ENCODE data around the gene NCAPG2. TPM values are rescaled to one million over a fixed set of nuclear protein-coding genes. Genes with fewer than 3 reads are reported as not detected.

Gene NCAPG2, protein sequence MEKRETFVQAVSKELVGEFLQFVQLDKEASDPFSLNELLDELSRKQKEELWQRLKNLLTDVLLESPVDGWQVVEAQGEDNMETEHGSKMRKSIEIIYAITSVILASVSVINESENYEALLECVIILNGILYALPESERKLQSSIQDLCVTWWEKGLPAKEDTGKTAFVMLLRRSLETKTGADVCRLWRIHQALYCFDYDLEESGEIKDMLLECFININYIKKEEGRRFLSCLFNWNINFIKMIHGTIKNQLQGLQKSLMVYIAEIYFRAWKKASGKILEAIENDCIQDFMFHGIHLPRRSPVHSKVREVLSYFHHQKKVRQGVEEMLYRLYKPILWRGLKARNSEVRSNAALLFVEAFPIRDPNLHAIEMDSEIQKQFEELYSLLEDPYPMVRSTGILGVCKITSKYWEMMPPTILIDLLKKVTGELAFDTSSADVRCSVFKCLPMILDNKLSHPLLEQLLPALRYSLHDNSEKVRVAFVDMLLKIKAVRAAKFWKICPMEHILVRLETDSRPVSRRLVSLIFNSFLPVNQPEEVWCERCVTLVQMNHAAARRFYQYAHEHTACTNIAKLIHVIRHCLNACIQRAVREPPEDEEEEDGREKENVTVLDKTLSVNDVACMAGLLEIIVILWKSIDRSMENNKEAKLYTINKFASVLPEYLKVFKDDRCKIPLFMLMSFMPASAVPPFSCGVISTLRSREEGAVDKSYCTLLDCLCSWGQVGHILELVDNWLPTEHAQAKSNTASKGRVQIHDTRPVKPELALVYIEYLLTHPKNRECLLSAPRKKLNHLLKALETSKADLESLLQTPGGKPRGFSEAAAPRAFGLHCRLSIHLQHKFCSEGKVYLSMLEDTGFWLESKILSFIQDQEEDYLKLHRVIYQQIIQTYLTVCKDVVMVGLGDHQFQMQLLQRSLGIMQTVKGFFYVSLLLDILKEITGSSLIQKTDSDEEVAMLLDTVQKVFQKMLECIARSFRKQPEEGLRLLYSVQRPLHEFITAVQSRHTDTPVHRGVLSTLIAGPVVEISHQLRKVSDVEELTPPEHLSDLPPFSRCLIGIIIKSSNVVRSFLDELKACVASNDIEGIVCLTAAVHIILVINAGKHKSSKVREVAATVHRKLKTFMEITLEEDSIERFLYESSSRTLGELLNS
- total RNA-seq = 10.4 and 35.9 TPM in 2 replicates

DNA sequence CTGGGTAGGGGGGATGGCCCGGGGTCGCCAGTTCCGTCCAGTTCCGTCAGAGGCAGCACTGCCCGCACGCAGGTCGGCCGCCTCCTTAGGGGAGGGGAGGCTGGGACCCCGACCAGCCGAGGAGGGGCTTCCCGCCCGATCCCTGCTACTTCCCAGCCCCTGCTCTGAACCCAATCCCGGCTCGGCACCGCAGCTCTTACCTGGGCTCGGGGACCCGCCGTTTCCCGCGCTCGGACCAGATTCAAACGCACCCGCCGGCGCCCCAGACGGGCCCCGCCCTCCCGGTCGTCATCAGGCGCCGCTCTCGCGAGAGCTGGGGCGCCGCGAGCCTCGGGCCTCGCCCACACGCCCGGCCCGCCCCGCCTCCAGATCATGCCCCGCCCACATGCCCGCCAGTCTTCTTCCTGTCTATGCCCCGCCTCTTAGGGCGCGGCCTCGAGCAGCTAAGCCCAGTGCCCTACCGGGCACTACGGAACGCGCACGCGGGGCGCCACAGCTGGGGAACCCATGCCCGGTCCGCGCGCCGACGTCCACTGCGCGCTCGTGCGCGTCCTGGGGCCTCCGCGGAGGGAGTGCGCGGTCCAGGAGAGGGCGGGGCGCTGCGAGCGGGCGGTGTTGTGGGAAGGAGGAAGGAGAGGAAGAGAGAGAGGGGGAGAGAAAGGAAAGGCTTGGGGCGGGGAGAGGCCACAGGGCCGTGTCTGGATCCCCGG is at the start of gene NCAPG2:
NCAPG2 (minus strand) TSS at position 281 of the 710 bp plus-strand sequence. CDS start 2,905 bp downstream, outside the sequence.

DNA sequence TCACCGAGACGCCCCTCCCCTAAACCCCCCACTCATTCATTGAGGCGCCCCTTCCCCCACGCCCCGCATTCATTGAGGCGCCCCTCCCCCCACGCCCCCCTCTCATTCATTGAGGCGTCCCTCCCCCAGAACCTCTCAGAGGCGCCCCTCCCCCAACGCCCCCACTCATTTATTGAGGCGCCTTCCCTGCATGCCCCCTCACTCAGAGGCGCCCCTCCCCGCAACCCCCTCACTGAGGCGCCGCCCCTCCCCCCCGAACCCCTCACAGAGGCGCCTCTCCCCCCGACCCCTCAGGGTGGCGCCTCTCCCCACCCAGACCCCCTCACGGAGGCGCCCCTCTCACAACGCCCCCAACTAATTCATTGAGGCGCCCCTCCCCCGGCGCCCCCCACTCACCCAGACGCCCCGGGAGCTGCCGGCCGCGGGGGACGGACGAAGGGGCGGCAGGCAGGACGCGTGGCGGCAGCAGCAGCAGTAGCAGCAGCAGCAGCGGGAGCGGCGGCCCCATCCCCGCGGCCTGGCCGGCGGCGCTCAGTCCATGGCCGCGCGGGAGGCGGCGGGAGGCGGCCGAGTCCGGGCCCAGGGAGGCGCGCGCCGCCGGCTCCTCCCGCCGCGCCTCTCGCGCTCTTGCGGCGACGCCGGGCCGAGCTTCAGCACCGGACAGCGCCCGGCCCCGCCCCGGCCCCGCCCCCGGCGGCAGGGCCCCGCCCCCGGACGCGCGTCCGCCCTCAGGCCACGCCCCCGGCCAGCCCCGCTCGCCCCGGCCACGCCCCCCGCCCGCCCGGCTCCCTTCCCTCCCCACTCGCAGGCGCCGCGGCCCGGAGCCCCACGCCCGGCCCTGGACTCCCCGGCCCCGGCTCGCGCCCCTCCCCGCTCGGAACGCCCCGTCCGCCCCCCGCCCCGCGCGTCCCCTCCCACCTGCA is 117.2 kb downstream of the NCAPG2 start, which contains the start of gene PTPRN2:
PTPRN2 (minus strand) TSS at position 662 of the 923 bp plus-strand sequence.

Other genes starting within 250 kb of the NCAPG2 start
- gene PTPRN2, start 117.0 kb downstream of the NCAPG2 start, total RNA-seq = 0.77 and 1.7 TPM in 2 replicates
- gene ESYT2, start 124.7 kb upstream of the NCAPG2 start, total RNA-seq = 88.0 and 152 TPM in 2 replicates
- gene DYNC2I1, start 151.8 kb upstream of the NCAPG2 start, total RNA-seq = 8.1 and 11.8 TPM in 2 replicates

All from regular cardiac myocyte (primary cell).